ENCODE measurements around the gene LCN2. TPM values are rescaled to one million over a fixed set of nuclear protein-coding genes. Genes with fewer than 3 reads are reported as not detected.
A peak's percentile ranks its signal among the peaks of the same experiment; 100 is the strongest.

The LCN2 gene
- total RNA-seq, 3 donors from 2014 or later: 16.8 to 456 (median 20.5) TPM

- peak; percentile 57 for ATAC-seq
- intact Hi-C loops (cut with DNase I, micrococcal nuclease): no loop called here
- no peak overlapping the region for H3K4me3 ChIP-seq
- H3K36me3 ChIP-seq (ENCODE audit: low read depth): no peaks in the 10 kb centered on the region
- TF ChIP-seq, protein P1, sequence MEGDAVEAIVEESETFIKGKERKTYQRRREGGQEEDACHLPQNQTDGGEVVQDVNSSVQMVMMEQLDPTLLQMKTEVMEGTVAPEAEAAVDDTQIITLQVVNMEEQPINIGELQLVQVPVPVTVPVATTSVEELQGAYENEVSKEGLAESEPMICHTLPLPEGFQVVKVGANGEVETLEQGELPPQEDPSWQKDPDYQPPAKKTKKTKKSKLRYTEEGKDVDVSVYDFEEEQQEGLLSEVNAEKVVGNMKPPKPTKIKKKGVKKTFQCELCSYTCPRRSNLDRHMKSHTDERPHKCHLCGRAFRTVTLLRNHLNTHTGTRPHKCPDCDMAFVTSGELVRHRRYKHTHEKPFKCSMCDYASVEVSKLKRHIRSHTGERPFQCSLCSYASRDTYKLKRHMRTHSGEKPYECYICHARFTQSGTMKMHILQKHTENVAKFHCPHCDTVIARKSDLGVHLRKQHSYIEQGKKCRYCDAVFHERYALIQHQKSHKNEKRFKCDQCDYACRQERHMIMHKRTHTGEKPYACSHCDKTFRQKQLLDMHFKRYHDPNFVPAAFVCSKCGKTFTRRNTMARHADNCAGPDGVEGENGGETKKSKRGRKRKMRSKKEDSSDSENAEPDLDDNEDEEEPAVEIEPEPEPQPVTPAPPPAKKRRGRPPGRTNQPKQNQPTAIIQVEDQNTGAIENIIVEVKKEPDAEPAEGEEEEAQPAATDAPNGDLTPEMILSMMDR (IDR thresholded peaks at IDR 0.05): no peak
- DNase-seq: peak in 1 of 3 donors; percentile 27
- H3K4me1 ChIP-seq (ENCODE audit: low read depth): no peaks in the 10 kb centered on the region
- H3K9me3 ChIP-seq: no peaks in the 10 kb centered on the region
Measured at GRCh38 chr9:128138001-128138400, 11.3 kb upstream of the LCN2 start.

- Histone ChIP-seq H3K4me1 (ENCODE audit: low read depth) (peaks cover 5% of the 10 kb centered on the region), H3K9me3 (no peaks in the 10 kb centered on the region), H3K4me3 (no peak overlapping the region), H3K36me3 (ENCODE audit: low read depth) (no peaks in the 10 kb centered on the region)
- DNase-seq (peak in 1 of 3 donors; percentile 7), ATAC-seq (no peak)
- intact Hi-C loops (cut with DNase I, micrococcal nuclease): no loop called here
- TF ChIP-seq, protein P1 (IDR thresholded peaks at IDR 0.05): no peak
Measured at GRCh38 chr9:128139621-128140020, 9.6 kb upstream of the LCN2 start.

DNA sequence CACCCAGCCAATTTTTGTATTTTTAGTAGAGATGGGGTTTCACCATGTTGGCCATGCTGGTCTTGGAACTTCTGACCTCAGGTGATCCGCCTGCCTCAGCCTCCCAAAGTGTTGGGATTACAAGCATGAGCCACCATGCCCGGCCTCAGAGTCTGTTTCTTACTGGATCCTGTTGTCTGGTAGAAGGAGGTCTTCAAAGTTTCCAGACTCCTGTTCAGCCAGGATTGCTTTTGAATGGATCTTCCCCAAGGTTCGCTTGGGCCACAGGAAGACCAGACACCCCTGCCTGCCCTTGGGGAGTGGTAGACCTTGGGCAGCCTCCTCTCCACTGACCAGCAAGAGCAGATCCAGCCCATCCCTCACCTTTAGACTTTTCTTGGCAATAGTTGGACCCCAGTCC is 7.6 kb upstream of the LCN2 start:
- Histone ChIP-seq H3K9me3 (no peaks in the 10 kb centered on the region), H3K4me3 (no peak overlapping the region), H3K36me3 (ENCODE audit: low read depth) (no peaks in the 10 kb centered on the region), H3K4me1 (ENCODE audit: low read depth) (peaks cover 5% of the 10 kb centered on the region)
- DNase-seq: peak in 2 of 3 donors; percentile 5 to 7
- intact Hi-C loops (cut with DNase I, micrococcal nuclease): no loop called here
- TF ChIP-seq, protein P1 (IDR thresholded peaks at IDR 0.05): no peak
- ATAC-seq: no peak

- Histone ChIP-seq H3K4me3 (no peak overlapping the region), H3K36me3 (ENCODE audit: low read depth) (no peaks in the 10 kb centered on the region), H3K9me3 (no peaks in the 10 kb centered on the region), H3K4me1 (ENCODE audit: low read depth) (peaks cover 5% of the 10 kb centered on the region)
- intact Hi-C loops (cut with DNase I, micrococcal nuclease): no loop called here
- peak in 1 of 3 donors; percentile 31 for DNase-seq
- ATAC-seq: peak; percentile 48
- TF ChIP-seq, protein P1 (IDR thresholded peaks at IDR 0.05): no peak
Measured at GRCh38 chr9:128142061-128142460, 7.2 kb upstream of the LCN2 start.

- Histone ChIP-seq H3K9me3 (no peaks in the 10 kb centered on the region), H3K36me3 (ENCODE audit: low read depth) (no peaks in the 10 kb centered on the region), H3K4me1 (ENCODE audit: low read depth) (peaks cover 5% of the 10 kb centered on the region), H3K4me3 (no peak overlapping the region)
- intact Hi-C loops (cut with DNase I, micrococcal nuclease): no loop called here
- ATAC-seq: no peak
- DNase-seq: peak in 2 of 3 donors; percentile 17 to 32
- TF ChIP-seq, protein P1 (IDR thresholded peaks at IDR 0.05): no peak
Measured at GRCh38 chr9:128142596-128142995, 6.7 kb upstream of the LCN2 start.
